Sigmoid colon (tissue), 7 donors: ENCODE data around the gene CDH20. TPM values are rescaled to one million over a fixed set of nuclear protein-coding genes. Genes with fewer than 3 reads are reported as not detected.

Experiments
- DNase-seq: peaks from one replicate; pipeline ENCODE4 v3.0.0-alpha.2; 2019
- H3K27ac ChIP-seq, 4 donors: fragments of 200-600 bp; sonication (generic); one replicate each; pipeline ENCODE4 v1.5.1; 2016 to 2019; ENCODE audit warnings: mild to moderate bottlenecking in 1 of 4
- H3K27me3 ChIP-seq, 3 donors: fragments of 200-600 bp; sonication (generic); one replicate each; pipeline ENCODE4 v1.5.1; 2019; ENCODE audit warnings: mild to moderate bottlenecking in 1 of 3
- H3K36me3 ChIP-seq, 4 donors: fragments of 200-600 bp; sonication (generic); one replicate each; pipeline ENCODE4 v1.5.1; 2016 to 2019
- H3K4me1 ChIP-seq, 4 donors: fragments of 200-600 bp; sonication (generic); one replicate each; pipeline ENCODE4 v1.5.1; 2017 to 2019
- H3K4me3 ChIP-seq, 4 donors: fragments of 200-600 bp; sonication (generic); one replicate each; pipeline ENCODE4 v1.5.1; 2017 to 2019; ENCODE audit warnings: mild to moderate bottlenecking in 2 of 4, moderate library complexity in 1 of 4
- H3K9me3 ChIP-seq, 4 donors: fragments of 200-600 bp in 3 of 4; sonication (generic) in 3 of 4; one replicate each; pipeline versions ENCODE4 v1.5.1 to v1.6.1; 2013 to 2019
- EP300 ChIP-seq, 4 donors: sonication (generic); formaldehyde crosslinking; IDR thresholded peaks; one replicate each; pipeline ENCODE4 v1.6.1; 2017; ENCODE audit warnings: antibody characterized with exemption in 4 of 4
- POLR2A ChIP-seq, 2 donors: fragments of 450-650 bp; IDR thresholded peaks; one replicate each; pipeline ENCODE4 v1.6.1; 2016; ENCODE audit warnings: antibody characterized with exemption in 2 of 2, mild to moderate bottlenecking in 2 of 2, moderate library complexity in 2 of 2
- POLR2AphosphoS5 ChIP-seq, 4 donors: sonication (generic); formaldehyde crosslinking; IDR thresholded peaks; one replicate each; pipeline ENCODE4 v1.6.1; 2017; ENCODE audit warnings: antibody characterized with exemption in 4 of 4
- WGBS, 2 donors: extraction: QIAGEN DNeasy Blood & Tissue Kit; methylation state at CpG; one replicate each; pipeline ENCODE4 v1.1.7; 2013; 5-methylcytosine and 5-hydroxymethylcytosine counted together
- intact Hi-C: fragments of 100-400 bp; cut with DNase I; formaldehyde crosslinking; loops from one replicate; pipeline ENCODE4 v1.15.1; 2023
- polyA plus RNA-seq, 3 donors: library from polyadenylated mRNA; stranded (reverse); fragments of 200-250 nt; gene quantifications; one replicate each; pipeline ENCODE4 v1.2.3, GENCODE V29; 2013
- total RNA-seq, 4 donors: library from RNA; depleted of rRNA; stranded (reverse); fragments of >200 nt; gene quantifications; one replicate each; pipeline ENCODE4 v1.1.0, GENCODE V29; 2016
- TF ChIP-seq, protein P1 (sequence below), 4 experiments: fragments of 450-650 bp in 3 of 4; fragments of 200-600 bp in 1 of 4; IDR thresholded peaks; one replicate each; pipeline ENCODE4 v1.5.1; 2016 to 2019; ENCODE audit warnings: antibody characterized with exemption in 4 of 4, mild to moderate bottlenecking in 3 of 4, moderate library complexity in 2 of 4
- donor health status: healthy with polysubstance abuse.
- donor health status: Bipolar disorder and iron deficiency.
- donor health status: healthy.

The CDH20 gene
- total and polyA plus RNA-seq, 7 donors = under 0.01 to 0.33 (median 0.21) TPM; not detected in 3

- DNase-seq = no peak
- intact Hi-C loops = no loop called here
- WGBS, 2 donors = 45 to 48% methylated on average over 2 of the region's 2 CpGs
- TF ChIP-seq, protein P1, sequence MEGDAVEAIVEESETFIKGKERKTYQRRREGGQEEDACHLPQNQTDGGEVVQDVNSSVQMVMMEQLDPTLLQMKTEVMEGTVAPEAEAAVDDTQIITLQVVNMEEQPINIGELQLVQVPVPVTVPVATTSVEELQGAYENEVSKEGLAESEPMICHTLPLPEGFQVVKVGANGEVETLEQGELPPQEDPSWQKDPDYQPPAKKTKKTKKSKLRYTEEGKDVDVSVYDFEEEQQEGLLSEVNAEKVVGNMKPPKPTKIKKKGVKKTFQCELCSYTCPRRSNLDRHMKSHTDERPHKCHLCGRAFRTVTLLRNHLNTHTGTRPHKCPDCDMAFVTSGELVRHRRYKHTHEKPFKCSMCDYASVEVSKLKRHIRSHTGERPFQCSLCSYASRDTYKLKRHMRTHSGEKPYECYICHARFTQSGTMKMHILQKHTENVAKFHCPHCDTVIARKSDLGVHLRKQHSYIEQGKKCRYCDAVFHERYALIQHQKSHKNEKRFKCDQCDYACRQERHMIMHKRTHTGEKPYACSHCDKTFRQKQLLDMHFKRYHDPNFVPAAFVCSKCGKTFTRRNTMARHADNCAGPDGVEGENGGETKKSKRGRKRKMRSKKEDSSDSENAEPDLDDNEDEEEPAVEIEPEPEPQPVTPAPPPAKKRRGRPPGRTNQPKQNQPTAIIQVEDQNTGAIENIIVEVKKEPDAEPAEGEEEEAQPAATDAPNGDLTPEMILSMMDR (IDR thresholded peaks at IDR 0.05) = no peak
- no peak for TF ChIP-seq POLR2AphosphoS5 (IDR thresholded peaks at IDR 0.05)
- no peak for TF ChIP-seq POLR2A (IDR thresholded peaks at IDR 0.05)
- no peak for TF ChIP-seq EP300 (IDR thresholded peaks at IDR 0.05)
- no peaks in the 10 kb centered on the region for H3K36me3 ChIP-seq
- no peak overlapping the region for H3K4me3 ChIP-seq
- H3K27me3 ChIP-seq = no peaks in the 10 kb centered on the region
- no peak overlapping the region for H3K27ac ChIP-seq
- H3K9me3 ChIP-seq = no peaks in the 10 kb centered on the region
- no peaks in the 10 kb centered on the region for H3K4me1 ChIP-seq
Measured at GRCh38 chr18:61556862-61557261, 223.6 kb downstream of the CDH20 start.

GRCh38 chr18:61569176-61569892, 236.1 kb downstream of the CDH20 start:
- no peak overlapping the region for H3K27ac ChIP-seq
- 88 to 92% methylated on average over 9 of the region's 9 CpGs for WGBS, 2 donors
- no peak overlapping the region for H3K4me3 ChIP-seq
- no peaks in the 10 kb centered on the region for H3K36me3 ChIP-seq
- TF ChIP-seq EP300 (IDR thresholded peaks at IDR 0.05) (no peak), POLR2AphosphoS5 (IDR thresholded peaks at IDR 0.05) (no peak), POLR2A (IDR thresholded peaks at IDR 0.05) (no peak)
- TF ChIP-seq, protein P1 (IDR thresholded peaks at IDR 0.05) = no peak
- intact Hi-C loops = no loop called here
- H3K9me3 ChIP-seq = no peaks in the 10 kb centered on the region
- H3K27me3 ChIP-seq = no peaks in the 10 kb centered on the region
- DNase-seq = no peak
- H3K4me1 ChIP-seq = peaks cover 0 to 6% (median 0%) of the 10 kb centered on the region in 4 donors

DNA sequence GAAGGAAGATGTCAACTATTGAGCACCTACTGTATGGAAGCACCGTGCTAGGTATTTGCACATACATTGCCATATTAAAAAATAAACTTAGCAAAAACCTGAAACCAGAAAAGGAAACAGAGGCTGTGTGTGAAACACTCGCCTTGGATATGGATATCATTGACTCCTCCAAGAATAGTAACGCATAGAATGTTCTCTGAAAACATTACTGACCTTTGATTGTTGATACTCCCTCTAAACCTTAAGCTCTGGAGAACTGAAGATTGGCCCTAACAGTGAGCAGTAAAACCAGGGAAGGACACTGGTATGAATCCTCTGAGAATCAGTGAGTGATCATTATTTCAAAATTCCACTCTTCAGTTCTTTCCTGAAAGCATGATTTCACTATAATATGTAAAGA, 236.8 kb downstream of the CDH20 start:
- Histone ChIP-seq H3K27ac (no peak overlapping the region), H3K4me1 (peaks cover 0 to 6% (median 0%) of the 10 kb centered on the region in 4 donors), H3K27me3 (no peaks in the 10 kb centered on the region), H3K9me3 (no peaks in the 10 kb centered on the region), H3K4me3 (no peak overlapping the region), H3K36me3 (no peaks in the 10 kb centered on the region)
- no peak for DNase-seq
- intact Hi-C loops = no loop called here
- TF ChIP-seq, protein P1 (IDR thresholded peaks at IDR 0.05) = no peak
- TF ChIP-seq EP300 (IDR thresholded peaks at IDR 0.05) (no peak), POLR2A (IDR thresholded peaks at IDR 0.05) (no peak), POLR2AphosphoS5 (IDR thresholded peaks at IDR 0.05) (no peak)
- WGBS, 2 donors = 74 to 94% methylated on average over 3 of the region's 3 CpGs

DNA sequence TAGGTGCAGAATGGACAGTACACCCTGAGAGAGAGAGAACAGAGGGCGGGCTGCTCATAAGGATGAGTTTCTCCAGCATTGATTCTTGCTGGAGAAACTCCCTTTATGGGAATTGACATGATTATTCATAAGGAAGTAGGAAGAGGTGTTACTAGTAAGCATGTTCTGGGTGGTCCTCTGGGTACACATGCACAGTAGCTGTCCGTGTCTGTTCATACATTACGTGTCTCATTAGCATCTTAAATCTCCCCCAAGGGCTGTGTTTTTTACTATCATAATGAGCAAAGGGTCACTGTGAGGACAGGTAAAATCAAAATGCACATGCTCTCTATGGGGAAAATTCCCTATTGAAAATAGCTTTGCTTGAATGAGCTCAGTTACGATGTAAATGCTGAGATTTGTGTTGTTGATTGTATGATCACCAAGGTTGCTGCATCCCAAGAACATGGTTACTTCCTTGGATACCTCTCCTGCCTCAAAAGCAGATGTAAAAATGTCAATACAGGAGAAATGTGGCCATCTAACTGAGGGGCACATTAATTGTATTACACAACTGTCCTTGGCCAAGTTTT, 238.9 kb downstream of the CDH20 start:
- Histone ChIP-seq H3K27me3 (no peaks in the 10 kb centered on the region), H3K9me3 (no peaks in the 10 kb centered on the region), H3K4me1 (peaks cover 0 to 12% (median 2%) of the 10 kb centered on the region in 4 donors), H3K36me3 (no peaks in the 10 kb centered on the region), H3K4me3 (no peak overlapping the region), H3K27ac (no peak overlapping the region)
- no peak for DNase-seq
- intact Hi-C loops = no loop called here
- WGBS, 2 donors = 93 to 95% methylated on average over 4 of the region's 4 CpGs
- TF ChIP-seq EP300 (IDR thresholded peaks at IDR 0.05) (no peak), POLR2AphosphoS5 (IDR thresholded peaks at IDR 0.05) (no peak), POLR2A (IDR thresholded peaks at IDR 0.05) (no peak)
- TF ChIP-seq, protein P1 (IDR thresholded peaks at IDR 0.05) = no peak
